Osteoblast (primary cell): ENCODE results near the gene INSYN2B. TPM values are rescaled to one million over a fixed set of nuclear protein-coding genes. Genes with fewer than 3 reads are reported as not detected.

ENCODE experiments used
- DNase-seq: peaks from one replicate; pipeline ENCODE4 v3.0.0; 2011; ENCODE audit warnings: low spot score, mixed read lengths; ENCODE audit not compliant: insufficient read length; ENCODE audit errors: missing footprints
- H2AFZ ChIP-seq: 2 replicates; pipeline ENCODE4 v1.6.0; 2011; ENCODE audit warnings: mild to moderate bottlenecking, low read length
- H3K27ac ChIP-seq: 2 replicates; pipeline ENCODE4 v1.5.1; 2011; ENCODE audit warnings: mild to moderate bottlenecking, low read depth, low read length, moderate library complexity
- H3K27me3 ChIP-seq: 2 replicates; pipeline ENCODE4 v1.6.0; 2012; ENCODE audit warnings: mild to moderate bottlenecking, control low read depth, inconsistent platforms, low read length, moderate library complexity; ENCODE audit not compliant: insufficient read depth
- H3K36me3 ChIP-seq: 2 replicates; pipeline ENCODE4 v1.5.1; 2011; ENCODE audit warnings: mild to moderate bottlenecking, low read length, control low read depth, moderate library complexity; ENCODE audit not compliant: insufficient read depth
- H3K4me1 ChIP-seq: 2 replicates; pipeline ENCODE4 v1.5.1; 2011; ENCODE audit warnings: mild to moderate bottlenecking, low read length, control low read depth, moderate library complexity; ENCODE audit not compliant: insufficient read depth
- H3K4me2 ChIP-seq: 2 replicates; pipeline ENCODE4 v1.6.0; 2011; ENCODE audit warnings: mild to moderate bottlenecking, low read length; ENCODE audit not compliant: insufficient read depth
- H3K4me3 ChIP-seq: fragments of 200-600 bp; sonication (generic); 3 replicates; pipeline ENCODE4 v1.5.1; 2012; ENCODE audit warnings: mild to moderate bottlenecking, low read length, inconsistent platforms; ENCODE audit not compliant: insufficient read depth
- H3K79me2 ChIP-seq: 2 replicates; pipeline ENCODE4 v1.6.0; 2012; ENCODE audit warnings: mild to moderate bottlenecking, low read length, control low read depth, inconsistent platforms; ENCODE audit not compliant: insufficient read depth
- H3K9me3 ChIP-seq: 2 replicates; pipeline ENCODE4 v1.5.1; 2011; ENCODE audit warnings: low read depth, low read length, control low read depth
- H4K20me1 ChIP-seq: 2 replicates; pipeline ENCODE4 v1.6.0; 2012; ENCODE audit warnings: mild to moderate bottlenecking, low read length, control low read depth; ENCODE audit not compliant: insufficient read depth
- total RNA-seq: library from RNA; depleted of rRNA; stranded (reverse); fragments of >200 nt; gene quantifications from 2 replicates; pipeline ENCODE4 v1.2.3, GENCODE V29; 2012
- TF ChIP-seq, protein P1 (sequence below): IDR thresholded peaks from 2 replicates; pipeline ENCODE4 v1.5.1; 2011; ENCODE audit warnings: mild to moderate bottlenecking, low read depth, low read length, moderate library complexity; ENCODE audit errors: extremely low read depth

Gene INSYN2B
- total RNA-seq, 1 donor = 2.2 TPM

DNA sequence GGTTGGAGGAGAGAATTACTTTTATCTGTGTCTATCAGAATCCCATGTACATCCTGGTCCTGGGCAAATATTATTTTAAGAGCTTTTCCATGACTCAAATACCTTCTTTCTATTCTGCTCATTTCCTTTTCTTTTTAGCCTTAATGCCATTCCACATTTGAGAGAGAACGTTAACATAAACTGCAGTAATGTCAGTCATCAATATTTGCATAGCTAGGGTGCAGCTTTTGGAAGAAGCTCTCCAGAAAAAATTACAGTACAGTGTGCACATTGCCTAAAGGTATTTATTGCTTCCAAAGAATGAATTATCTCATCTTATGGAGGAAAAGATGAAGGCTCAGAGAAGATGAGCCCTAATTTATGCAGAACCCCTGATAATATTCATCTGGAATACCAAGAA lies 58.3 kb downstream of the INSYN2B start:
- DNase-seq = no peak
- Histone ChIP-seq H4K20me1 (no peaks in the 10 kb centered on the region), H3K9me3 (no peaks in the 10 kb centered on the region), H3K27ac (no peak overlapping the region), H3K36me3 (no peaks in the 10 kb centered on the region), H3K27me3 (no peaks in the 10 kb centered on the region), H3K4me3 (no peak overlapping the region), H3K4me2 (no peak overlapping the region), H3K79me2 (no peaks in the 10 kb centered on the region), H2AFZ (no peak overlapping the region), H3K4me1 (no peaks in the 10 kb centered on the region)
- TF ChIP-seq, protein P1, sequence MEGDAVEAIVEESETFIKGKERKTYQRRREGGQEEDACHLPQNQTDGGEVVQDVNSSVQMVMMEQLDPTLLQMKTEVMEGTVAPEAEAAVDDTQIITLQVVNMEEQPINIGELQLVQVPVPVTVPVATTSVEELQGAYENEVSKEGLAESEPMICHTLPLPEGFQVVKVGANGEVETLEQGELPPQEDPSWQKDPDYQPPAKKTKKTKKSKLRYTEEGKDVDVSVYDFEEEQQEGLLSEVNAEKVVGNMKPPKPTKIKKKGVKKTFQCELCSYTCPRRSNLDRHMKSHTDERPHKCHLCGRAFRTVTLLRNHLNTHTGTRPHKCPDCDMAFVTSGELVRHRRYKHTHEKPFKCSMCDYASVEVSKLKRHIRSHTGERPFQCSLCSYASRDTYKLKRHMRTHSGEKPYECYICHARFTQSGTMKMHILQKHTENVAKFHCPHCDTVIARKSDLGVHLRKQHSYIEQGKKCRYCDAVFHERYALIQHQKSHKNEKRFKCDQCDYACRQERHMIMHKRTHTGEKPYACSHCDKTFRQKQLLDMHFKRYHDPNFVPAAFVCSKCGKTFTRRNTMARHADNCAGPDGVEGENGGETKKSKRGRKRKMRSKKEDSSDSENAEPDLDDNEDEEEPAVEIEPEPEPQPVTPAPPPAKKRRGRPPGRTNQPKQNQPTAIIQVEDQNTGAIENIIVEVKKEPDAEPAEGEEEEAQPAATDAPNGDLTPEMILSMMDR = no peak

DNA sequence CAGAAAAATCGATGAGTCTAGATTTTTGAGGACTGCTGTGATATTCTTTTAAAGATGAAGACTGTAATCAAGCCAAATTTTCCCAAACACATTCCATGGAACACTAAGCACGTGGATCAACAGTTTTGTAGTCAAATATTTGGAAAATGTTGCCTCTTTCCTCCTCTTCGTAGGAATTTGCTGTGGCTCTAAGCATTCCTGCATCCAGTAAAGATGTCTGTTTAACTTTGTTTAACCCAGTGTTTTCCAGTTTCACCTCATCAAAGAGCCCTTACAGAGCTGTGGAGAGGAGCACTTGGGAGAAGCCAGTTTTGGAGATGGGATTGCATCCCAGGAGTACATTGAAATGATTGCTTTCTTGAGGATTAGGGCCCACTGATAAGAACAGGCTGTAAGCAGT lies 58.9 kb downstream of the INSYN2B start:
- H3K27me3 ChIP-seq = no peaks in the 10 kb centered on the region
- no peak for DNase-seq
- H3K79me2 ChIP-seq = no peaks in the 10 kb centered on the region

DNA sequence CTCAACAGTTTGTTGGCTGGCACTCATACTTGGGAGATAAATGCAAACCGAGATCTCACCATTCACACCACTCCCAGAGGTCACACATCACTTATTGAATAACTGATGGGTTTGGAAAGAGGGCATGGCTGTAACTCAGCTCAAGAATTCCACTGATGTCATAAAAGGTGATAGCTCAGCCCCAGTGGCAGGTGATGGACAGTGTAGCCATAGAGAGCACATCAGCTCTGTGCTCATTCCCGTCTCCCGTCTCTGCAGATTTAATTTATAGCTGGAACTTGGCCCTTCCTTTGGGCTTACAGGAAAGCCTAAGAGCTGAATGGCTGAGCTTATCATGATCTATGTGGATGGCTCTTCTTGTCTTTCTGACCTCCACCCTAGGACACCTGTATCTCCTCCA lies 59.8 kb downstream of the INSYN2B start:
- Histone ChIP-seq H3K4me3 (no peak overlapping the region), H3K36me3 (no peaks in the 10 kb centered on the region), H3K9me3 (no peaks in the 10 kb centered on the region), H3K4me1 (no peaks in the 10 kb centered on the region), H2AFZ (no peak overlapping the region), H3K4me2 (no peak overlapping the region), H3K27ac (no peak overlapping the region), H3K27me3 (no peaks in the 10 kb centered on the region), H4K20me1 (no peaks in the 10 kb centered on the region), H3K79me2 (no peaks in the 10 kb centered on the region)
- TF ChIP-seq, protein P1 = no peak
- DNase-seq = no peak

More for the DNA sequence above, 58.9 kb downstream of the INSYN2B start:
- no peak overlapping the region for H3K4me2 ChIP-seq
- H2AFZ ChIP-seq = no peak overlapping the region
- H3K4me1 ChIP-seq = no peaks in the 10 kb centered on the region
- TF ChIP-seq, protein P1 = no peak
- no peaks in the 10 kb centered on the region for H3K9me3 ChIP-seq
- H4K20me1 ChIP-seq = no peaks in the 10 kb centered on the region
- H3K4me3 ChIP-seq = no peak overlapping the region
- H3K27ac ChIP-seq = no peak overlapping the region
- H3K36me3 ChIP-seq = no peaks in the 10 kb centered on the region

DNA sequence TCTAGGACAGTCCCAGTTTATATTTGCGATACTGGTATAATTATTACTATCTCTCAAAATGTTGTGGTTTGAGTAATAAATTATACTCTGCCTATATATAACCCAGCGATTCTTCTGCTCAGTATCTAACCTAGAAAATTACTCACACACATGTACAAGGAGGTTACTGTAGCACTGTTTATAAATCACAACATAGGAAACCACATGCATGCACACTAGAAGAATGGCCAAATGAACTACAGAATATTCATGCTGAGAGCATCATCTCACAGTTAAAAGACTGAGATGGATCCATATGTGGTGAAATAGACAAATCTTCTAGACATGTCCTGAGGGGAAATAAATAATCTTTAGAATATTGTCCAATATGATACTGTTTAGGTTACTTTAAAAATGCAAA lies 62.1 kb downstream of the INSYN2B start:
- no peak overlapping the region for H3K4me3 ChIP-seq
- H3K9me3 ChIP-seq = no peaks in the 10 kb centered on the region
- no peaks in the 10 kb centered on the region for H3K36me3 ChIP-seq
- no peaks in the 10 kb centered on the region for H3K4me1 ChIP-seq
- H4K20me1 ChIP-seq = peaks cover 6% of the 10 kb centered on the region
- H2AFZ ChIP-seq = no peak overlapping the region
- DNase-seq = no peak
- H3K27ac ChIP-seq = no peak overlapping the region
- TF ChIP-seq, protein P1 = no peak
- H3K4me2 ChIP-seq = no peak overlapping the region
- no peaks in the 10 kb centered on the region for H3K79me2 ChIP-seq
- H3K27me3 ChIP-seq = no peaks in the 10 kb centered on the region
